Neuron (in vitro differentiated cells): Measurements from ENCODE around the gene SDK1.

Source experiments
- H2AFZ ChIP-seq: one replicate; pipeline ENCODE4 v1.6.1; 2013; ENCODE audit warnings: low read depth, mild to moderate bottlenecking, inconsistent platforms, low read length, moderate library complexity
- H3K27me3 ChIP-seq: one replicate; pipeline ENCODE4 v1.6.1; 2013; ENCODE audit warnings: low read length; ENCODE audit not compliant: insufficient read depth
- H3K36me3 ChIP-seq: one replicate; pipeline ENCODE4 v1.6.1; 2013; ENCODE audit warnings: low read length; ENCODE audit not compliant: insufficient read depth
- H3K4me1 ChIP-seq: one replicate; pipeline ENCODE4 v1.6.1; 2013; ENCODE audit warnings: low read length; ENCODE audit not compliant: insufficient read depth
- H3K4me3 ChIP-seq: 2 replicates; pipeline ENCODE4 v1.5.1; 2013; ENCODE audit warnings: mild to moderate bottlenecking, low read length, moderate library complexity
- H3K9me3 ChIP-seq: one replicate; pipeline ENCODE4 v1.6.1; 2013; ENCODE audit warnings: low read length

The SDK1 gene

GRCh38 chr7:3639253-3639652, 338.2 kb downstream of the SDK1 start:
- Histone ChIP-seq H2AFZ (no peak overlapping the region), H3K36me3 (peaks cover 21% of the 10 kb centered on the region), H3K9me3 (peaks cover 2% of the 10 kb centered on the region), H3K4me1 (no peaks in the 10 kb centered on the region), H3K27me3 (no peaks in the 10 kb centered on the region), H3K4me3 (no peak overlapping the region)

GRCh38 chr7:3641582-3641981, 340.5 kb downstream of the SDK1 start:
- H3K4me1 ChIP-seq: no peaks in the 10 kb centered on the region
- no peak overlapping the region for H2AFZ ChIP-seq
- H3K9me3 ChIP-seq: peaks cover 2% of the 10 kb centered on the region
- no peak overlapping the region for H3K4me3 ChIP-seq
- H3K27me3 ChIP-seq: no peaks in the 10 kb centered on the region
- peaks cover 21% of the 10 kb centered on the region for H3K36me3 ChIP-seq

GRCh38 chr7:3643091-3643490, 342.0 kb downstream of the SDK1 start:
- Histone ChIP-seq H2AFZ (no peak overlapping the region), H3K4me3 (no peak overlapping the region), H3K36me3 (peaks cover 21% of the 10 kb centered on the region), H3K9me3 (no peaks in the 10 kb centered on the region), H3K4me1 (no peaks in the 10 kb centered on the region), H3K27me3 (no peaks in the 10 kb centered on the region)

- H3K27me3 ChIP-seq: no peaks in the 10 kb centered on the region
- H3K36me3 ChIP-seq: no peaks in the 10 kb centered on the region
- H3K4me1 ChIP-seq: no peaks in the 10 kb centered on the region
- H3K4me3 ChIP-seq: no peak overlapping the region
- no peaks in the 10 kb centered on the region for H3K9me3 ChIP-seq
- H2AFZ ChIP-seq: no peak overlapping the region
Measured at GRCh38 chr7:3648276-3648675, 347.2 kb downstream of the SDK1 start.

- Histone ChIP-seq H3K4me3 (no peak overlapping the region), H3K27me3 (no peaks in the 10 kb centered on the region), H2AFZ (no peak overlapping the region), H3K4me1 (no peaks in the 10 kb centered on the region), H3K36me3 (no peaks in the 10 kb centered on the region), H3K9me3 (no peaks in the 10 kb centered on the region)
Measured at GRCh38 chr7:3649250-3649649, 348.2 kb downstream of the SDK1 start.

GRCh38 chr7:3649678-3650440, 348.8 kb downstream of the SDK1 start:
- H3K27me3 ChIP-seq: no peaks in the 10 kb centered on the region
- H3K4me1 ChIP-seq: no peaks in the 10 kb centered on the region
- H3K4me3 ChIP-seq: no peak overlapping the region
- no peaks in the 10 kb centered on the region for H3K36me3 ChIP-seq
- no peaks in the 10 kb centered on the region for H3K9me3 ChIP-seq
- no peak overlapping the region for H2AFZ ChIP-seq

GRCh38 chr7:3650844-3651243, 349.8 kb downstream of the SDK1 start:
- H3K9me3 ChIP-seq: no peaks in the 10 kb centered on the region
- no peaks in the 10 kb centered on the region for H3K36me3 ChIP-seq
- no peaks in the 10 kb centered on the region for H3K4me1 ChIP-seq
- no peaks in the 10 kb centered on the region for H3K27me3 ChIP-seq
- no peak overlapping the region for H2AFZ ChIP-seq
- no peak overlapping the region for H3K4me3 ChIP-seq

GRCh38 chr7:3655635-3656034, 354.6 kb downstream of the SDK1 start:
- H3K4me1 ChIP-seq: no peaks in the 10 kb centered on the region
- no peaks in the 10 kb centered on the region for H3K9me3 ChIP-seq
- H2AFZ ChIP-seq: no peak overlapping the region
- no peak overlapping the region for H3K4me3 ChIP-seq
- H3K27me3 ChIP-seq: no peaks in the 10 kb centered on the region
- no peaks in the 10 kb centered on the region for H3K36me3 ChIP-seq

- H3K36me3 ChIP-seq: no peaks in the 10 kb centered on the region
- no peaks in the 10 kb centered on the region for H3K9me3 ChIP-seq
- H3K4me1 ChIP-seq: no peaks in the 10 kb centered on the region
- H2AFZ ChIP-seq: no peak overlapping the region
- no peaks in the 10 kb centered on the region for H3K27me3 ChIP-seq
- H3K4me3 ChIP-seq: no peak overlapping the region
Measured at GRCh38 chr7:3657206-3657605, 356.2 kb downstream of the SDK1 start.

GRCh38 chr7:3668743-3669142, 367.7 kb downstream of the SDK1 start:
- Histone ChIP-seq H3K27me3 (no peaks in the 10 kb centered on the region), H3K4me1 (no peaks in the 10 kb centered on the region), H3K9me3 (no peaks in the 10 kb centered on the region), H3K4me3 (no peak overlapping the region), H3K36me3 (no peaks in the 10 kb centered on the region), H2AFZ (no peak overlapping the region)

- no peaks in the 10 kb centered on the region for H3K36me3 ChIP-seq
- H3K4me1 ChIP-seq: no peaks in the 10 kb centered on the region
- H3K27me3 ChIP-seq: no peaks in the 10 kb centered on the region
- H3K4me3 ChIP-seq: no peak overlapping the region
- no peaks in the 10 kb centered on the region for H3K9me3 ChIP-seq
- H2AFZ ChIP-seq: no peak overlapping the region
Measured at GRCh38 chr7:3670898-3671297, 369.8 kb downstream of the SDK1 start.

GRCh38 chr7:3673524-3673923, 372.5 kb downstream of the SDK1 start:
- H3K36me3 ChIP-seq: no peaks in the 10 kb centered on the region
- H3K4me1 ChIP-seq: no peaks in the 10 kb centered on the region
- no peak overlapping the region for H3K4me3 ChIP-seq
- H3K27me3 ChIP-seq: no peaks in the 10 kb centered on the region
- H3K9me3 ChIP-seq: no peaks in the 10 kb centered on the region
- no peak overlapping the region for H2AFZ ChIP-seq

- no peaks in the 10 kb centered on the region for H3K4me1 ChIP-seq
- no peaks in the 10 kb centered on the region for H3K36me3 ChIP-seq
- H3K27me3 ChIP-seq: no peaks in the 10 kb centered on the region
- no peak overlapping the region for H2AFZ ChIP-seq
- H3K9me3 ChIP-seq: no peaks in the 10 kb centered on the region
- no peak overlapping the region for H3K4me3 ChIP-seq
Measured at GRCh38 chr7:3678314-3678810, 377.3 kb downstream of the SDK1 start.
